Right atrium auricular region (tissue), 2 donors: ENCODE measurements around the gene POLR2A. TPM values are rescaled to one million over a fixed set of nuclear protein-coding genes. Genes with fewer than 3 reads are reported as not detected.

ENCODE experiments used
- DNase-seq: peaks from one replicate; pipeline ENCODE4 v3.0.0-alpha.2; 2019; ENCODE audit warnings: low spot score
- H3K27ac ChIP-seq, 2 donors: fragments of 200-600 bp; sonication (generic); 1 replicate in 1 of 2; 2 replicates in 1 of 2; pipeline ENCODE4 v1.5.1; 2016 to 2019
- H3K27me3 ChIP-seq, 2 donors: fragments of 200-600 bp; sonication (generic); one replicate each; pipeline versions ENCODE4 v1.5.1 to v1.6.0; 2017 to 2019
- H3K36me3 ChIP-seq: fragments of 200-600 bp; sonication (generic); one replicate; pipeline ENCODE4 v1.5.1; 2016
- H3K4me1 ChIP-seq, 2 donors: fragments of 200-600 bp; sonication (generic); one replicate each; pipeline versions ENCODE4 v1.5.1 to v1.6.0; 2017 to 2019
- H3K4me3 ChIP-seq, 2 donors: fragments of 200-600 bp; sonication (generic); 1 replicate in 1 of 2; 2 replicates in 1 of 2; pipeline ENCODE4 v1.5.1; 2017 to 2019; ENCODE audit warnings: mild to moderate bottlenecking in 1 of 2, moderate library complexity in 1 of 2
- H3K9me3 ChIP-seq, 2 donors: fragments of 200-600 bp; sonication (generic); one replicate each; pipeline ENCODE4 v1.5.1; 2019
- total RNA-seq, 2 donors: library from RNA; depleted of rRNA; stranded (reverse); fragments of >200 nt; gene quantifications; one replicate each; pipeline ENCODE4 v1.1.0, GENCODE V29; 2016
- TF ChIP-seq, protein P1 (sequence below), 2 donors: fragments of 200-600 bp; sonication (generic); IDR thresholded peaks; one replicate each; pipeline ENCODE4 v1.5.1; 2019; ENCODE audit warnings: antibody characterized with exemption in 2 of 2

The POLR2A gene
- total RNA-seq, 2 donors from 2014 or later: 28.4 to 41.2 TPM

DNA sequence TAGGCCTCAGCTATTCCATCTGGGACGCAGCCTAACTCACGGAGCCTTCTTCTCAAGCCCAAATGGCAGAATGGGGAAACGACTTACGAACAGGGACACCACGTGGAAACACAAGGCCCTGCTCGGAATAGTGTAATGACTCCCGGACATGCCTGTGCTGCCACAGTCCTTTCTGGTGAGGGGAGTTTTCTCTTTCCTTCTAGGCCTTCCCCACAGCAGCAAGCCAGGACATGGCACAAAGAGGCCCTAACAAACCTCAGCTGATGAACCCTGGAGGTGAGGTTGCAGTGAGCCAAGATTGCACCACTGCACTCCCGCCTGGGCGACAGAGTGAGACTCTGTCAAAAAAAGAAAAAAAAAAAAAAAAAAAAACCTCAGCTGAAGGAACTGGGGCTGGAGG, 20.1 kb upstream of the POLR2A start:
- Histone ChIP-seq H3K36me3 (peaks cover 46% of the 10 kb centered on the region), H3K27ac (no peak overlapping the region)
- TF ChIP-seq, protein P1, sequence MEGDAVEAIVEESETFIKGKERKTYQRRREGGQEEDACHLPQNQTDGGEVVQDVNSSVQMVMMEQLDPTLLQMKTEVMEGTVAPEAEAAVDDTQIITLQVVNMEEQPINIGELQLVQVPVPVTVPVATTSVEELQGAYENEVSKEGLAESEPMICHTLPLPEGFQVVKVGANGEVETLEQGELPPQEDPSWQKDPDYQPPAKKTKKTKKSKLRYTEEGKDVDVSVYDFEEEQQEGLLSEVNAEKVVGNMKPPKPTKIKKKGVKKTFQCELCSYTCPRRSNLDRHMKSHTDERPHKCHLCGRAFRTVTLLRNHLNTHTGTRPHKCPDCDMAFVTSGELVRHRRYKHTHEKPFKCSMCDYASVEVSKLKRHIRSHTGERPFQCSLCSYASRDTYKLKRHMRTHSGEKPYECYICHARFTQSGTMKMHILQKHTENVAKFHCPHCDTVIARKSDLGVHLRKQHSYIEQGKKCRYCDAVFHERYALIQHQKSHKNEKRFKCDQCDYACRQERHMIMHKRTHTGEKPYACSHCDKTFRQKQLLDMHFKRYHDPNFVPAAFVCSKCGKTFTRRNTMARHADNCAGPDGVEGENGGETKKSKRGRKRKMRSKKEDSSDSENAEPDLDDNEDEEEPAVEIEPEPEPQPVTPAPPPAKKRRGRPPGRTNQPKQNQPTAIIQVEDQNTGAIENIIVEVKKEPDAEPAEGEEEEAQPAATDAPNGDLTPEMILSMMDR (IDR thresholded peaks at IDR 0.05): no peak

DNA sequence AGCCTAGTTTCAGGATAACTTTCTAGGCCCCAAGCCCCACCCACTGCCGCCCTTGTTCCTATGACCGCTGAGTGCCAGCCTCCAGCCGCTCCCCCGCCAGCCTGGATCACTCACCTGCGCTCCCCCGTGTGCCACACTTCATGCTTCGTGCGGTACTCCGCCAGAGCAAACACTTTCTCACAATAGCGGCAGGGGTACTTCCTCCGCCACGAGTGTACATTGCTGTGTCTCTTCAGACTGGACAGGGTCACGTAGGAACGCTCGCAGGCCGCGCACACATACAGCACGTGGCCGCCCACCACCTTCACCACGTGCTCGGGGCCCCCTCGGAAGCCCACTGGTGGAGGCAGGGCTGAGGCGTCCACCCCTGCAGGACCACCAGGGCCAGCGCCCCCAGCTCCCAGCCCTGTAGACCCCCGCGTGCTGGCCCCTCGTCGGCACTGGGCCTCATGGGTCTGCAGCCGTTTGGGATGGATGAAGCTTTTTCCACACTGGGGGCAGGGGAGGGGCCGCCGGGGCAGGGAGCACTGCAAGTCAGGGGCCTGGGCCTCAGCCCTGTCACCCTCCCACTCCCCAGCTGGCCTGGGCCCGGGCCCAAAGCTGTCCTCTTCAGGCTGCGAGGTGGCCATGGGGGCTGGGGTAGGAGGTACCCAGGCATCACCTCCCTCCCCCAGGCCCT, 18.4 kb upstream of the POLR2A start:
- Histone ChIP-seq H3K27ac (peak overlapping the region; percentile 74 to 90), H3K36me3 (peaks cover 46% of the 10 kb centered on the region), H3K4me3 (no peak overlapping the region), H3K4me1 (peaks cover 0 to 47% of the 10 kb centered on the region in 2 donors), H3K27me3 (no peaks in the 10 kb centered on the region), H3K9me3 (no peaks in the 10 kb centered on the region)
- TF ChIP-seq, protein P1 (IDR thresholded peaks at IDR 0.05): no peak
- DNase-seq: no peak

More for the DNA sequence above, 20.1 kb upstream of the POLR2A start:
- Histone ChIP-seq H3K27me3 (no peaks in the 10 kb centered on the region), H3K4me3 (no peak overlapping the region), H3K4me1 (peaks cover 0 to 34% of the 10 kb centered on the region in 2 donors), H3K9me3 (no peaks in the 10 kb centered on the region)
- DNase-seq: no peak

DNA sequence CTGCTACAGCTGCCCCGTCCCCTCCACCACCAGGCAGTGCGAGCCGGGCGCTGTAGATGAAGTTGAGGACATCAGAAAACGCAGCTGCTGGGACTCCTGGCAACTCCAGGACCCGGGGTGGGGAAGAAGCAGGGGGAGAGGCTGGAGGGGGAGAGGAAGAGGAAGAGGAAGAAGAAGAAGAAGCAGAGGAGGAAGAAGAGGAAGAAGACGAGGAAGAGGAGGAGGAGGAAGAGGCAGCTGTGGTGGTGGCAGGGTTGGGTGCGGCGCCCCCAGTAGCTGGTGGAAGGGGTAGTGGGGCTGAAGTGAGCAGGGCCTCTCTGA, 17.9 kb upstream of the POLR2A start:
- Histone ChIP-seq H3K27ac (peak overlapping the region; percentile 74 to 90), H3K27me3 (no peaks in the 10 kb centered on the region), H3K4me1 (peaks cover 0 to 50% of the 10 kb centered on the region in 2 donors), H3K4me3 (no peak overlapping the region), H3K36me3 (peaks cover 46% of the 10 kb centered on the region), H3K9me3 (no peaks in the 10 kb centered on the region)
- DNase-seq: no peak
- TF ChIP-seq, protein P1 (IDR thresholded peaks at IDR 0.05): no peak

DNA sequence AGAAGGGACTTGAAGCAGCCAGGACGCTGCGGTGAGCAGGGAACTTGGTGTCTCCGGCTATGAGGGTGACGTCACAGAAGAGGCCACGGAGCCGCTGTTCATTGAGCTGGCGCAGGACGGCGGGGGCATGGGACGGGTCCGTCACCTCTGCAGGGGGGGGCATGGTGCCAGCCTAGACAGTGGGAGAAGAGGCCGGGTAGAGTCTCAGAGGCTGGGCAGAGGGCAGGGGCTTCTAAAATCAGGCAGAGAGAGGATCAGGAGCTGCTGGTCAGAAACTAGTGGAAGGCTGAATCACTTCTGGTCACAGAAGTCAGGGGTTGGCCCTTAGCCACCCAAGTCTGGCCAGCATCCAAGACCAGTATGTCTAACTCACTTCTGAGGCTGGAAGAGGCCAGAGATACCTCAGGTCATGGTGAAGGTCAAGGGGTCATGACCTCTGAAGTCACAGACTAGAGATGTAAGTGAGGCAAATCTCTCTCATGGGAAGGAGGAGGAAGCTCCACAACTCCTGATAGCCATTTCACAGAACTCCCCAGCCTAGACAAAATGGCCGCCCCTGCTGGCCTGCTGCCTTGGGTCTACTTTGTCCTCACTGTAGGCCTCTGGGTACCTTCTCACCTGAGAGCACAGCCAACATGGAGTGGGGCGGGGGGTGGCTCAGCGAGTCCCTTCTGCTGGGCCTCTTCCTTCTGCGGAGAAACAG, 17.4 kb upstream of the POLR2A start:
- Histone ChIP-seq H3K36me3 (peaks cover 43% of the 10 kb centered on the region), H3K4me3 (no peak overlapping the region), H3K4me1 (peaks cover 0 to 55% of the 10 kb centered on the region in 2 donors), H3K27ac (peak overlapping the region; percentile 74 to 90), H3K27me3 (no peaks in the 10 kb centered on the region), H3K9me3 (no peaks in the 10 kb centered on the region)
- DNase-seq: peak; percentile 89
- TF ChIP-seq, protein P1 (IDR thresholded peaks at IDR 0.05): no peak

DNA sequence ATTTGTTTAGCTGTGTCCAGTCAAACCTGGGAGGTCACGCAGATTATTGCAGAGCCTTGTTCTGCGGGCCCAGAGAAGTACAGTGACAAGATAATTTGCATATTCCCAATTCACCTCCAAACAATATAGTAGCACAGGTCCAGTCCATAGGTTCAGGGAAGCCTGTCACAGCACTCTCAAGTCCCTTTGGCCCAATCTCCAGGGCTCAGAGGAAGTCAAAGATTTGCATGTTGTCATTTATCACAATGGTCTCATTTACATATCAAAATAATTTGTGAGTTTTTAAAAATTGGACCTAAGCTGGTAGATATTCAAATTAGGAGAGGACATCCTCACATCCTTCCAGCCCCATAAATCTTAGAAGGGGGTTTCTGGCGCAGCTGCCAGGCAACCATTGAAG, 16.7 kb upstream of the POLR2A start:
- Histone ChIP-seq H3K36me3 (peaks cover 36% of the 10 kb centered on the region), H3K4me1 (peaks cover 0 to 60% of the 10 kb centered on the region in 2 donors), H3K27ac (peak overlapping the region; percentile 74 to 90), H3K9me3 (no peaks in the 10 kb centered on the region), H3K4me3 (no peak overlapping the region), H3K27me3 (no peaks in the 10 kb centered on the region)
- no peak for DNase-seq
- TF ChIP-seq, protein P1 (IDR thresholded peaks at IDR 0.05): no peak
